Astrocyte of the cerebellum (primary cell): Measurements from ENCODE around the gene SLC39A3.

Experiments
- DNase-seq: peaks from one replicate; pipeline ENCODE4 v3.0.0-alpha.2; 2011; ENCODE audit warnings: low read depth
- H3K4me3 ChIP-seq: 2 replicates; pipeline ENCODE4 v1.5.1; 2011; ENCODE audit warnings: mild to moderate bottlenecking, low read depth, low read length, moderate library complexity
- in situ Hi-C: cut with HindIII; loops from 2 replicates; pipeline ENCODE4 v1.10.0; 2017; ENCODE audit warnings: low sequenced_read_pairs
- TF ChIP-seq, protein P1 (sequence below): IDR thresholded peaks from 2 replicates; pipeline ENCODE4 v1.5.1; 2012; ENCODE audit warnings: low read length, low read depth, moderate library complexity, mild to moderate bottlenecking; ENCODE audit errors: missing control alignments

Gene SLC39A3

DNA sequence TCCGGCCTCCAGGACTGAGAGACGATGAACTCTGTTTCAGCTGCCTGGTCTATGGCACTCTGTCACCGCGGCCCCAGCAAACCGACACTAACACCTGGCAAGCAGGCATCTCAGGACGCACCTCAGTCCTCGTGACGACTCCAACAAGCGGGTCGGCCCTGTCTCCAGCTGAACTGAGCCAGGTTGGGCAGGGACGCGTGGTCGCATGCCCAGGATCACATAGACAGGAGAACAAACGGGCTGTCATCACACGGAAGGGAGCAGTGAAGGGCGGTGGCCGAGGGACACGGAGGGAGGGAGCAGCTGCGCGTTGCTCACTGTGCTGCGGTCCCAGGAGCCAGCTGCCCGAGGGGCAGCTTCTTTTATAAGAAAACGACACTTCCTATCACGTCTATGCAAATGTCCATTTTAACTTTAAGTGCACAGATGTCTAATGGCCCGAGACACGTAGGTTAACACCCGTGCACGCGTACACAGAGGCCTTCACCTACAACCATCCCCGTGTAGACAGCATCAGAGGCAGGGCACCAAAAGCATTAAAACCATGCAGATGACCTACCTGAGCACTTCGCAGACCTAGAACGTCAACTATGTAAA is 34.4 kb upstream of the SLC39A3 start:
- DNase-seq, result no peak
- in situ Hi-C loops, result no loop called here
- TF ChIP-seq, protein P1, sequence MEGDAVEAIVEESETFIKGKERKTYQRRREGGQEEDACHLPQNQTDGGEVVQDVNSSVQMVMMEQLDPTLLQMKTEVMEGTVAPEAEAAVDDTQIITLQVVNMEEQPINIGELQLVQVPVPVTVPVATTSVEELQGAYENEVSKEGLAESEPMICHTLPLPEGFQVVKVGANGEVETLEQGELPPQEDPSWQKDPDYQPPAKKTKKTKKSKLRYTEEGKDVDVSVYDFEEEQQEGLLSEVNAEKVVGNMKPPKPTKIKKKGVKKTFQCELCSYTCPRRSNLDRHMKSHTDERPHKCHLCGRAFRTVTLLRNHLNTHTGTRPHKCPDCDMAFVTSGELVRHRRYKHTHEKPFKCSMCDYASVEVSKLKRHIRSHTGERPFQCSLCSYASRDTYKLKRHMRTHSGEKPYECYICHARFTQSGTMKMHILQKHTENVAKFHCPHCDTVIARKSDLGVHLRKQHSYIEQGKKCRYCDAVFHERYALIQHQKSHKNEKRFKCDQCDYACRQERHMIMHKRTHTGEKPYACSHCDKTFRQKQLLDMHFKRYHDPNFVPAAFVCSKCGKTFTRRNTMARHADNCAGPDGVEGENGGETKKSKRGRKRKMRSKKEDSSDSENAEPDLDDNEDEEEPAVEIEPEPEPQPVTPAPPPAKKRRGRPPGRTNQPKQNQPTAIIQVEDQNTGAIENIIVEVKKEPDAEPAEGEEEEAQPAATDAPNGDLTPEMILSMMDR, result no peak

DNA sequence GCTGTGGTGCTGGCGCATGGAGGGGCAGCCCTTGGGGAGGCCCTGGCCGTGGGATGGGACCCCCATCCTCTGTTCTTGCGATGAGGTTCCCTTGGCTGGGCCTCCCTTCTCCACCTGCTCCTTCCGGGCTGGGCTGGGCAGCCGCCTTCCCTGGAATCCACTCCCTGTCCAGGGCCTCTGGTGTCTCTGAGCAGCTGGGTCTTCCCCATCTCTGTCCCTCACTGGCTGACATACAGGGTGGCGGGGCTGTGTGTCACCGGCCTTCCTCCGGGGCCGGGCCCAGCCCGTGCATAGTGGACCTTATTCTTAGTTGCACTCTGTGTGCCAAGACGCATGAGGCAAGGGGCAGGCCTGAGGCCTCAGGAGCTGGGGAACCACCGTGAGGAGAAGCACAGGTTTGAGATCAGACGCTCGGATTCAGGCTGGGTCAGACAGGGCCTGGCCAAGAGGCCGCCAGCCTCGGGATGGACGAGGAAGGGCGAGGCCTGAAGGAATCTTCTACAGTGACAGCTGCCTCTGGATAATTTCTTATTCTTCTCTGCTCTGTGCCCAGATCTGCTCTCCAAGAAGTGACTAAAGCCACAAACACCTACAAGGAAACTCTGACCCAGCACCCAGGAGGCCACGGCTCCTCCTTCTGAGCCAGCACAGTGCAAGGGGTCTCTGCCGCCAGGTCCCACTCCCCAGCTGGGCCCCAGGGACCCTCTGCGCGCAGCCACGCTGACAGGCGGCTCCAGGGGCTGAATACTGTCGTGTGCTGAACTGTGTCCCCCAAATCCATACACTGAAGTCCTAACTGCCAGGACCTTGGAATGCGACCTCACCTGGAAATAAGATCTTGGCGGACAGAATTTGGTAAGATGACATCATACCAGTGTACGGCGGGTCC is 32.2 kb upstream of the SLC39A3 start:
- no peak for DNase-seq
- TF ChIP-seq, protein P1, result no peak
- in situ Hi-C loops, result no loop called here
- H3K4me3 ChIP-seq, result no peak overlapping the region

More for the DNA sequence above, 34.4 kb upstream of the SLC39A3 start:
- H3K4me3 ChIP-seq, result no peak overlapping the region

DNA sequence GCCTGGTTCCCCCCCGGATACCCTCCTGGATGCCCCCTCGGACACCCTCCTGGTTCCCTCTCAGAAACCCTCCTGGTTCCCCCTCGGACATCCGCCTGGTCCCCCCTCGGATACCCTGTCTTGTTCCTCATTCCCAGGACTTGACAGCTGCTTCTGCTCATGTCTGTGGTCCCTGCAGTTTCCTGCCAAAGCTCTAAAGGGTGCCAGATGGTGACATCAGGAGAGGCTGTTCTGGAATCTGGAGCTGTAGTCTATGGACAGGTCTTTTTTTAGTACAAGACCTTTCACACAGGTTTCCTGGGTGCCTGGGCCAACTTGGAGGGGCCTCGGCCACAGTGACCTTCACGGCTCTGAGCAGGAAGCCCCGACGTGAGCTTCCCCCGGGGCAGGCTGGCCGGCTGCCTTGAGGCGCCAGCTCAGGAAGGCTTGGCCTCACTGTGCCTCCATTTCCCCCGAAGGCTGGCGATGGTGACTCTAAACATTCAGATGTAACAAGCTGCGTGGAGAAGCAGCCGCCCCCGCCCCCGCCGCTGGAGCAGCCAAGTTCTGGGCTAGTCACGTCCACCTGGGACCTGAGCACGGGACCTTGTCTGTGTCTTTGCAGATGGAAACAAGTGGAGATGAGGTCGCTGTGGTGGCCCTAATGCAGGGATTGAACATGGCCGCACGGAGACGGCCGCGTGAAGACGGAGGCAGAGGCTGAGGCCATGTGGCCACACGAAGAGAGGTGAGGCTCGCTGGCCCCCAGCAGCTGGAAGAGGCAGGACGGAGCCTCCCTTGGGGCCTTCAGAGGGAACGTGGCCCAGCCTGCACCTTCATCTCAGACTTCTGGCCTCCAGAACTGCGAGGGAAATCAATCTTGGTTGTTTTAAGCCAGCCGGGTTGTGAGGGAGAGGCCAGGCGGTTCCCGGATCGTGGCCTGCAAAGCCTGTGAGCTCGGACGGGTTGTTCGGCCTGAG is 30.5 kb upstream of the SLC39A3 start:
- in situ Hi-C loops, result no loop called here
- no peak for DNase-seq
- TF ChIP-seq, protein P1, result no peak
- no peak overlapping the region for H3K4me3 ChIP-seq

DNA sequence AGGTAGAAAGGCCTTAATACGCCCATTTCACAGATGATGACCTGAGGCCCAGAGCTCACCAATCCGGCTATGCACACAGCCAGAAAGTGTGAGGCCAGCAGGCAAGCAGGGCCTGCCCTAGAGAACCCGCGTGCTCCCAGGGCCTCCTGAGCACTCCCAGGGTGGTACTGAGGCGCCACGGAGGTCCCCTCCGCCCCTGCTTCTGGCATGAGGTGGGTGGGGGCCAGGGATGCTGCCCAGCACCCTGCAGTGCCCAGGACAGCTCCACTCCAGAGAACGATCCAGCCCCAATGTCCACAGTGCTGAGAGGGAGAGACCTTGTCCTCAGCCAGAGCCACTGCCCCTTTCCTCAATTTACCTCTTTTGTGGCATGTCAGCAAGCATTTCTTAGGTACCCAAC is 29.4 kb upstream of the SLC39A3 start:
- H3K4me3 ChIP-seq, result no peak overlapping the region
- in situ Hi-C loops, result no loop called here
- DNase-seq, result no peak
- TF ChIP-seq, protein P1, result no peak

DNA sequence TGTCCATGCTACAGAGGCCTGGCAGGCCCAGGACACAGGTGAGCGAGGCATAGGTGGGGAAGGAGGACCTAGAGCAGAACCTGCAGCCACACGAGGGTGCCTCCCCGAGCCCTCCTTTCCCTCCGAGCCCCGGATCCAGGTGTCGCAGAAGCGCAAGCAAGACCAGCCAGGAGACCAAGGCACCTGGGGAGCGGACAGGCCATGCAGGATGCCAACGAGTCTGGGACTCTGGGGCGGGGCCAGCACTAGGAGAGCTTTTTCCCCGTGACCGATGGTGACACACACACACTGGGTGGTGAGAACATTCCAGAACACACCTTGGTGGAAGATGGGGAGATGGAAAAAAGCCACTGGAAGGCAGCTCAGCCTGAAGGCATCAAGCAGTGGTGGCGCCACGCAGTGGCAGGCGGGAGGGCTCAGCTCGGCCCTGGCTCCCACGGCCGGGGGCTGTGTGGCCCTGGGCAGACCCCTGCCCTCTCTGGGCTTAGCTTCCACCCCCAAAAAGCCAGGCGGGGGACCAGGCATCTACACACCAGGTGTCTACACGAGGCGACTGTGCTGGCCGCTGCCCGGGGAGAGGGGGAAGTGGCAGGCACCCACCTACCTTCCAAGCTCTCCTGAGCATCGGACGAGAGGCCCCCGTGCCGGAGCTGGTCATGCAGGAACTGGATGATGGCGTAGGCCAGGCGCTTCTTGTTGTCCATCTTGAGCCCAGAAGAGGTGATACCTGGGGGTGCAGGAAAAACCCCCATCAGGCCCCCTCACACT is 28.7 kb upstream of the SLC39A3 start:
- no peak overlapping the region for H3K4me3 ChIP-seq
- TF ChIP-seq, protein P1, result no peak
- in situ Hi-C loops, result no loop called here
- DNase-seq, result no peak

DNA sequence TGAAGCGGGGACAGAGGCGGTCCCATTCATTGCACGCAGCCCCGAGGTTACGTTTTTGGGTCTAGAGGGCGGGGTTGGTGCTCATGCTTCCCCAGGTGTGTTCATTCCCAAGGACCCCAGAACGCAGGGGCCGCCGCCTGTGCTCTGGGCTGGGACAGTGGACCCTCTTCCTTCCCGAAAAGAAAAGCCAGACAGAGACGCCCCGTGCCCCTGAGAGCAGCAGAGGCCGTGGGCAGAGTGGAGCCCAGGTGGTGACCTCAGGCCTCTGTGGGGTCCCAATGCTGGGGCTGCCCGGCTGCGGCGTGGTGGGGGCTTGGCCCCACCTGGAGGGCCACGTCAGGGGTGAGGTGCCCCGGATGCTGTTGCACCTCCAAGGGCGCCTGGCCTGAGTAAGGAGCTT is 27.9 kb upstream of the SLC39A3 start:
- in situ Hi-C loops, result no loop called here
- no peak for DNase-seq
- TF ChIP-seq, protein P1, result no peak
- no peak overlapping the region for H3K4me3 ChIP-seq
